GM23338 (cell line): Measurements from ENCODE around the gene GAPDH. TPM values are rescaled to one million over a fixed set of nuclear protein-coding genes. Genes with fewer than 3 reads are reported as not detected.
"Not testable (repeated sequence)": the region's sequence is repeated elsewhere in the genome, so short reads cannot be mapped to it uniquely, and the experiment has no call there.

Experiments
- ATAC-seq: fragments of 200-7000 bp; cut with Tn5 transposase; 3 replicates; pipeline ENCODE4 v1.9.1; 2020
- DNase-seq: peaks from one replicate; pipeline ENCODE4 v3.0.0-alpha.2; 2015; ENCODE audit warnings: low spot score
- H2AFZ ChIP-seq: fragments of 200-600 bp; sonication (generic); 2 replicates; pipeline ENCODE4 v1.8.0; 2016; ENCODE audit warnings: antibody characterized with exemption, mild to moderate bottlenecking, moderate library complexity
- H3F3A ChIP-seq: fragments of 200-600 bp; sonication (generic); replicated peaks from 2 replicates; pipeline ENCODE4 v1.8.0; 2017; ENCODE audit warnings: antibody characterized with exemption, mixed run types, low read depth
- H3K27ac ChIP-seq: fragments of 200-600 bp; sonication (generic); 2 replicates; pipeline ENCODE4 v1.6.1; 2016; ENCODE audit warnings: low read depth
- H3K27me3 ChIP-seq: fragments of 200-600 bp; sonication (generic); 2 replicates; pipeline ENCODE4 v1.8.0; 2016; ENCODE audit warnings: mild to moderate bottlenecking, mixed run types, moderate library complexity; ENCODE audit not compliant: insufficient read depth
- H3K36me3 ChIP-seq: fragments of 200-600 bp; sonication (generic); 2 replicates; pipeline ENCODE4 v1.8.0; 2016; ENCODE audit warnings: mild to moderate bottlenecking; ENCODE audit not compliant: insufficient read depth
- H3K4me1 ChIP-seq: fragments of 200-600 bp; sonication (generic); 2 replicates; pipeline ENCODE4 v1.8.0; 2016; ENCODE audit warnings: mild to moderate bottlenecking, moderate library complexity; ENCODE audit not compliant: insufficient read depth
- H3K4me2 ChIP-seq: fragments of 200-600 bp; sonication (generic); 2 replicates; pipeline ENCODE4 v1.7.1; 2017; ENCODE audit warnings: mixed run types
- H3K4me3 ChIP-seq: fragments of 200-600 bp; sonication (generic); 2 replicates; pipeline ENCODE4 v1.6.1; 2016; ENCODE audit warnings: mixed run types
- H3K79me2 ChIP-seq: fragments of 200-600 bp; sonication (generic); replicated peaks from 2 replicates; pipeline ENCODE4 v1.8.0; 2017; ENCODE audit warnings: mild to moderate bottlenecking; ENCODE audit not compliant: insufficient read depth
- H3K9me2 ChIP-seq: fragments of 200-600 bp; sonication (generic); 2 replicates; pipeline ENCODE4 v1.8.0; 2017; ENCODE audit not compliant: insufficient read depth
- H4K20me1 ChIP-seq: fragments of 200-600 bp; sonication (generic); replicated peaks from 2 replicates; pipeline ENCODE4 v1.8.0; 2017; ENCODE audit warnings: mild to moderate bottlenecking; ENCODE audit not compliant: insufficient read depth
- H3K27ac Mint-ChIP-seq: 2 replicates; pipeline ENCODE4 v1.8.0; 2020; ENCODE audit warnings: inconsistent platforms, mild to moderate bottlenecking, moderate library complexity, mixed read lengths
- H3K27me3 Mint-ChIP-seq: 3 replicates; pipeline ENCODE4 v1.8.0; 2022; ENCODE audit warnings: low read depth, mild to moderate bottlenecking, moderate library complexity, mixed read lengths, inconsistent platforms; ENCODE audit not compliant: insufficient read depth, poor library complexity
- H3K36me3 Mint-ChIP-seq: 3 replicates; pipeline ENCODE4 v1.8.0; 2021; ENCODE audit warnings: low read depth, mild to moderate bottlenecking, inconsistent platforms, moderate library complexity, mixed read lengths
- H3K4me1 Mint-ChIP-seq: 3 replicates; pipeline ENCODE4 v1.8.0; 2020; ENCODE audit warnings: mild to moderate bottlenecking, inconsistent platforms, mixed read lengths
- H3K4me3 Mint-ChIP-seq: 3 replicates; pipeline ENCODE4 v1.8.0; 2021; ENCODE audit warnings: moderate library complexity, mild to moderate bottlenecking, inconsistent platforms, mixed read lengths
- H3K9me3 Mint-ChIP-seq: 3 replicates; pipeline ENCODE4 v1.8.0; 2020; ENCODE audit warnings: moderate library complexity, mild to moderate bottlenecking, inconsistent platforms, mixed read lengths
- EZH2 ChIP-seq: fragments of 200-600 bp; sonication (generic); IDR thresholded peaks from one replicate; pipeline ENCODE4 v1.8.0; 2017; ENCODE audit warnings: antibody characterized with exemption, mild to moderate bottlenecking, low read depth; ENCODE audit not compliant: unreplicated experiment
- JUNB ChIP-seq: IDR thresholded peaks from one replicate; pipeline ENCODE4 v1.6.1; 2016; ENCODE audit warnings: antibody characterized with exemption; ENCODE audit not compliant: unreplicated experiment
- POLR2AphosphoS5 ChIP-seq: IDR thresholded peaks from 2 replicates; pipeline ENCODE4 v1.6.1; 2016; ENCODE audit warnings: antibody characterized with exemption, low read depth
- STAT1 ChIP-seq: IDR thresholded peaks from one replicate; pipeline ENCODE4 v1.6.1; 2016; ENCODE audit warnings: antibody characterized with exemption; ENCODE audit not compliant: unreplicated experiment
- ZNF114 ChIP-seq: fragments of 250-450 bp; sonication (Bioruptor Pico); IDR thresholded peaks from 2 replicates; pipeline ENCODE4 v1.5.0; 2020; ENCODE audit warnings: mild to moderate bottlenecking, moderate library complexity
- polyA plus RNA-seq: library from polyadenylated mRNA; unstranded; fragments of >200 nt; fragmentation: Nextera tagmentation; extraction: Ambion mirVana; gene quantifications from 2 replicates; pipeline ENCODE4 v1.2.1, GENCODE V29; 2016
- total RNA-seq: library from RNA; depleted of rRNA; stranded (reverse); fragments of >200 nt; shearing (Covaris generic); gene quantifications from 2 replicates; pipeline ENCODE4 v1.2.3, GENCODE V29; 2014
- TF ChIP-seq, protein P1 (sequence below): IDR thresholded peaks from 2 replicates; pipeline ENCODE4 v1.6.1; 2016; ENCODE audit warnings: antibody characterized with exemption
- TF ChIP-seq, protein P2 (sequence below): IDR thresholded peaks from one replicate; pipeline ENCODE4 v1.6.1; 2018; ENCODE audit warnings: antibody characterized with exemption; ENCODE audit not compliant: unreplicated experiment
- TF ChIP-seq, protein P3 (sequence below), 2 experiments: fragments of 200-600 bp in 1 of 2; sonication (generic) in 1 of 2; conservative IDR thresholded peaks; 2 replicates each; pipeline versions ENCODE4 v1.5.1 to v1.6.1; 2016 to 2017; ENCODE audit warnings: antibody characterized with exemption in 2 of 2, low read depth in 2 of 2, mild to moderate bottlenecking in 2 of 2, moderate library complexity in 1 of 2

The GAPDH gene
- total and polyA plus RNA-seq, 2 experiments from 2014 or later, result 5,853 to 6,219 TPM

GRCh38 chr12:6556857-6557256 is 22.5 kb downstream of the GAPDH start:
- peaks cover 16% of the 10 kb centered on the region for H3K27me3 Mint-ChIP-seq
- TF ChIP-seq, protein P1, sequence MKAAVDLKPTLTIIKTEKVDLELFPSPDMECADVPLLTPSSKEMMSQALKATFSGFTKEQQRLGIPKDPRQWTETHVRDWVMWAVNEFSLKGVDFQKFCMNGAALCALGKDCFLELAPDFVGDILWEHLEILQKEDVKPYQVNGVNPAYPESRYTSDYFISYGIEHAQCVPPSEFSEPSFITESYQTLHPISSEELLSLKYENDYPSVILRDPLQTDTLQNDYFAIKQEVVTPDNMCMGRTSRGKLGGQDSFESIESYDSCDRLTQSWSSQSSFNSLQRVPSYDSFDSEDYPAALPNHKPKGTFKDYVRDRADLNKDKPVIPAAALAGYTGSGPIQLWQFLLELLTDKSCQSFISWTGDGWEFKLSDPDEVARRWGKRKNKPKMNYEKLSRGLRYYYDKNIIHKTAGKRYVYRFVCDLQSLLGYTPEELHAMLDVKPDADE, result no peak
- TF ChIP-seq POLR2AphosphoS5, result no peak
- no peak for TF ChIP-seq ZNF114 (CRISPR knock-in tag)
- no peak for TF ChIP-seq JUNB
- no peak for TF ChIP-seq EZH2
- TF ChIP-seq, protein P2, sequence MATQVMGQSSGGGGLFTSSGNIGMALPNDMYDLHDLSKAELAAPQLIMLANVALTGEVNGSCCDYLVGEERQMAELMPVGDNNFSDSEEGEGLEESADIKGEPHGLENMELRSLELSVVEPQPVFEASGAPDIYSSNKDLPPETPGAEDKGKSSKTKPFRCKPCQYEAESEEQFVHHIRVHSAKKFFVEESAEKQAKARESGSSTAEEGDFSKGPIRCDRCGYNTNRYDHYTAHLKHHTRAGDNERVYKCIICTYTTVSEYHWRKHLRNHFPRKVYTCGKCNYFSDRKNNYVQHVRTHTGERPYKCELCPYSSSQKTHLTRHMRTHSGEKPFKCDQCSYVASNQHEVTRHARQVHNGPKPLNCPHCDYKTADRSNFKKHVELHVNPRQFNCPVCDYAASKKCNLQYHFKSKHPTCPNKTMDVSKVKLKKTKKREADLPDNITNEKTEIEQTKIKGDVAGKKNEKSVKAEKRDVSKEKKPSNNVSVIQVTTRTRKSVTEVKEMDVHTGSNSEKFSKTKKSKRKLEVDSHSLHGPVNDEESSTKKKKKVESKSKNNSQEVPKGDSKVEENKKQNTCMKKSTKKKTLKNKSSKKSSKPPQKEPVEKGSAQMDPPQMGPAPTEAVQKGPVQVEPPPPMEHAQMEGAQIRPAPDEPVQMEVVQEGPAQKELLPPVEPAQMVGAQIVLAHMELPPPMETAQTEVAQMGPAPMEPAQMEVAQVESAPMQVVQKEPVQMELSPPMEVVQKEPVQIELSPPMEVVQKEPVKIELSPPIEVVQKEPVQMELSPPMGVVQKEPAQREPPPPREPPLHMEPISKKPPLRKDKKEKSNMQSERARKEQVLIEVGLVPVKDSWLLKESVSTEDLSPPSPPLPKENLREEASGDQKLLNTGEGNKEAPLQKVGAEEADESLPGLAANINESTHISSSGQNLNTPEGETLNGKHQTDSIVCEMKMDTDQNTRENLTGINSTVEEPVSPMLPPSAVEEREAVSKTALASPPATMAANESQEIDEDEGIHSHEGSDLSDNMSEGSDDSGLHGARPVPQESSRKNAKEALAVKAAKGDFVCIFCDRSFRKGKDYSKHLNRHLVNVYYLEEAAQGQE, result no peak
- no peak for TF ChIP-seq STAT1
- H3K79me2 ChIP-seq, result peaks cover 31% of the 10 kb centered on the region
- no peak overlapping the region for H3K27ac ChIP-seq
- H3K4me3 Mint-ChIP-seq, result peak overlapping the region; percentile 82; the same call in 1 of the 3 replicates
- peaks cover 31% of the 10 kb centered on the region for H4K20me1 ChIP-seq
- H3K27me3 ChIP-seq, result no peaks in the 10 kb centered on the region
- H3K9me3 Mint-ChIP-seq, result no peaks in the 10 kb centered on the region
- H3K4me2 ChIP-seq, result no peak overlapping the region
- H3K4me3 ChIP-seq, result no peak overlapping the region
- H2AFZ ChIP-seq, result no peak overlapping the region
- peaks cover 28% of the 10 kb centered on the region for H3K4me1 Mint-ChIP-seq
- no peaks in the 10 kb centered on the region for H3K9me2 ChIP-seq
- H3F3A ChIP-seq, result peaks cover 40% of the 10 kb centered on the region
- DNase-seq (no peak), ATAC-seq (no peak)
- H3K36me3 ChIP-seq, result peaks cover 43% of the 10 kb centered on the region
- H3K27ac Mint-ChIP-seq, result no peak overlapping the region
- H3K4me1 ChIP-seq, result peaks cover 12% of the 10 kb centered on the region
- peaks cover 59% of the 10 kb centered on the region for H3K36me3 Mint-ChIP-seq

DNA sequence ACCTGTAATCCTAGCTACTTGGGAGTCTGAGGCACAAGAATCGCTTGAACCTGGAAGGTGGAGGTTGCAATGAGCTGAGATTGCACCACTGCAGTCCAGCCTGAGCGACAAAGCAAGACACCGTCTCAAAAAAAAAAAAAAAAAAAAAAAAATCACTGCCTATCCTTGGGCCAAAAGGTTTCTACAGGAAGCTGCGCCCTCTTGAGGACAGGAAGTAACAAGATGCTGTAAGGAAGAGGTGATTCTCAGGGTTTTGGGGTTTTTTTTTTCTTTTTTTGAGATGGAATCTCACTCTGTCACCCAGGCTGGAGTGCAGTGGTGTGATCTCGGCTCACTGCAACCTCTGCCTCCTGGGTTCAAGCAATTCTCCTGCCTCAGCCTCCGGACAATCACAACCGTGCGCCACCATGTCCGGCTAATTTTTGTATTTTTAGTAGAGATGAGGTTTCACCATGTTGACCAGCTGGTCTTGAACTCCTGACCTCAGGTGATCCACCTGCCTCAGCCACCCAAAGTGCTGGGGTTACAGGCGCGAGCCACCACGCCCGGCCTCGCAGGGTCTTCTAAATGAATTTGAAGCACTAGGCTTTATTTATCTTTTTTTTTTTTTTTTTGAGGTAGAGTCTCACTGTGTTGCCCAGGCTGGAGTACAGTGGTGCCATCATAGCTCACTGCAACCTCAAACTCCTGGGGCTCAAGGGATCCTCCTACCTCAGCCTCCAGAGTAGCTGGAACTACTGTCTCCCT is 23.9 kb downstream of the GAPDH start:
- Mint-ChIP-seq H3K27me3 (peaks cover 16% of the 10 kb centered on the region), H3K36me3 (peaks cover 70% of the 10 kb centered on the region), H3K4me1 (peaks cover 16% of the 10 kb centered on the region)
- not testable (repeated sequence) for H3K4me2 ChIP-seq, H3K4me3 ChIP-seq, H3K9me3 Mint-ChIP-seq, H3K9me2 ChIP-seq, H3K27me3 ChIP-seq, H3K4me3 Mint-ChIP-seq, H3K27ac Mint-ChIP-seq, H2AFZ ChIP-seq
- Histone ChIP-seq H3K4me1 (peaks cover 12% of the 10 kb centered on the region), H3F3A (peaks cover 48% of the 10 kb centered on the region), H3K79me2 (peaks cover 18% of the 10 kb centered on the region), H3K36me3 (peaks cover 55% of the 10 kb centered on the region), H4K20me1 (peaks cover 32% of the 10 kb centered on the region), H3K27ac (0 out of 2 replicates have a peak overlapping the region, but pooled peaks have one; percentile 45)
- DNase-seq (peak; percentile 93), ATAC-seq (peak; percentile 1; the same call in 2 of the 3 replicates)
- TF ChIP-seq, protein P3, sequence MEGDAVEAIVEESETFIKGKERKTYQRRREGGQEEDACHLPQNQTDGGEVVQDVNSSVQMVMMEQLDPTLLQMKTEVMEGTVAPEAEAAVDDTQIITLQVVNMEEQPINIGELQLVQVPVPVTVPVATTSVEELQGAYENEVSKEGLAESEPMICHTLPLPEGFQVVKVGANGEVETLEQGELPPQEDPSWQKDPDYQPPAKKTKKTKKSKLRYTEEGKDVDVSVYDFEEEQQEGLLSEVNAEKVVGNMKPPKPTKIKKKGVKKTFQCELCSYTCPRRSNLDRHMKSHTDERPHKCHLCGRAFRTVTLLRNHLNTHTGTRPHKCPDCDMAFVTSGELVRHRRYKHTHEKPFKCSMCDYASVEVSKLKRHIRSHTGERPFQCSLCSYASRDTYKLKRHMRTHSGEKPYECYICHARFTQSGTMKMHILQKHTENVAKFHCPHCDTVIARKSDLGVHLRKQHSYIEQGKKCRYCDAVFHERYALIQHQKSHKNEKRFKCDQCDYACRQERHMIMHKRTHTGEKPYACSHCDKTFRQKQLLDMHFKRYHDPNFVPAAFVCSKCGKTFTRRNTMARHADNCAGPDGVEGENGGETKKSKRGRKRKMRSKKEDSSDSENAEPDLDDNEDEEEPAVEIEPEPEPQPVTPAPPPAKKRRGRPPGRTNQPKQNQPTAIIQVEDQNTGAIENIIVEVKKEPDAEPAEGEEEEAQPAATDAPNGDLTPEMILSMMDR (conservative IDR thresholded peaks at IDR 0.05; ENCODE audit: low read depth in 2 of 2), result peak; percentile 71 to 74
